Activated CD4-positive, alpha-beta T cell treated with anti-CD3 and anti-CD28 coated beads, Interleukin-2, Interleukin-6, amounts not matched to agents 100 ng/mL and 50 ng/mL, durations not matched to agents 16 hours and 8 hours (primary cell): ENCODE measurements around the gene IPPK.
"Not testable (repeated sequence)": the region's sequence is repeated elsewhere in the genome, so short reads cannot be mapped to it uniquely, and the experiment has no call there.

Source experiments
- DNase-seq: peaks from one replicate; pipeline ENCODE4 v3.0.0-alpha.2; 2020

Gene IPPK

DNA sequence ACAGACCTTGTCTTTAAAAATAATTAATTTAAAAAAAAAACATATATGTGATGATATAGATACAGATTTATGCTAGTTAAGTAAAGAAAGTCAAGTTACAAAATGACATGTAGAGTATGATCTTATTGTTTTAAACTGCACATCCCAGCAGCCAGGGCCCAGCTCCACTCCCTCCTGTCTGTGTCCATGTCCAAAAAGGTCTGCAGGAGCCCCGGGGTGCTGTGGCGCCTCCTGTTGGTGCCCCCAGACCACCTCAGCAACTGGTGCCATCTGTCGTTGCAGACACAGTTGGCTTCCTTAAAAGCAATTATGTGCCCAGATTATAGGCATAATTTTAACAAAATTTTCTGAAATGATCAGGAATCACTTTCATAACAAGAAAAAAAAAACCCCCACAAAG is 33.3 kb downstream of the IPPK start:
- DNase-seq: no peak

DNA sequence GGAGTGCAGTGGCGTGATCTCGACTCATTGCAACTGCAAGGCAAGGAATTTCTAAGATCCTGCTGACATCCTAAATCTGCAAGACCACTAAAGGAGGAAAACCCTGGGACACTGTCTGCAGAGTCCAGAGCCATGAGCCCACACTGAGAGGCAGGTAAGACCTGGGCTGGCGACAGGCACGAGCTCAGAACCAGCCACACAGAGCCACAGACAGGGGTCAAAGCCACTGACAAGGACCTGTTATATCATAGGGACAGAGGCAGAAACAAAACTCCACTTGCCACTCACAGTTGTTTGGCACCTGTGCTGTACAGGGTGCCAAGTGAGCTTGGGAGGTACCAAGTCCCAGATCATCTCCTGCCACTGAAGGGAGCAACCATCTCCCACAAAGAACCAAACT is 34.2 kb downstream of the IPPK start:
- DNase-seq: no peak

DNA sequence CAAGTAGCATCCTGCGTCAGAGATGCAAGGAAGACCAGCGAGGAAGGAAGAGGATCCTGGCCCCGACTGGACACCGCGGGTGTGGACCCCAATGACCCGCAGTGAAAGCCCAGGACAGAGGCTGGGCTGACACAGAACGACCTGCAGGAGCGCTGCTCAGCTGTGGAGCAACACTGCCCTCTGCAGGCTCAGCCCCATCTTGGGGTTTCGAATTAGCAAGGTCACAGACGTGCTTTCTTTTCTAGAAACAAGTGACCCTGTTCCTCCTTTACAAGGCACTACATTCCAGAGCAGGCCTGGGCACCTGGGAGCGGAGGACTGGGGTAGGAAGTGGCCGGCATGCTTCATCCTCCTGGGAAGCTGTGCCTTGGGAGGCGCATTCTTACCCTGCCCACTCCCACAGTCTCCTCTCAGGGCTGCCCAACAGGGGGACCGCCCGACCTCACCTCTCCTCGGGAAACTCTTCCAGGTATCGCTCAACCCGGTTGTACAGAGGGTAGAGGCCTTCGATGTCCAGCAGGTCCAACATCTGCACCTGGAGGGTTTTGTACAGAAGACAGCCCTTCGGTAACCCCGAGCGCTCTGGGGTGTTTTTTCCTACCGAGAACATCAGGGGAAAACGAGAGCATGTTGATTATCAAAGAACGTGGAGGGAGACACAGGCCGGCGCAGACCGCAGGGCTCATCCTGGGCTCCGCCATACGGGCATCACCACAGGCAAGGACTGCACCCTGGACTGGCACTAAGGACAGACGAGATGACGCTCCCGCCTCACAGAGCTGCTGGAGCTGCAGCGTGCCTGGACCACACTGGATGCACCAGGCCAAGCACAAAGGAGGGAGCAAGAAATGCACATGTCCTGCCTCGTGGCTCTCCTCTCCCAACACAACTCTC is 35.0 kb downstream of the IPPK start:
- DNase-seq: peak; percentile 66

DNA sequence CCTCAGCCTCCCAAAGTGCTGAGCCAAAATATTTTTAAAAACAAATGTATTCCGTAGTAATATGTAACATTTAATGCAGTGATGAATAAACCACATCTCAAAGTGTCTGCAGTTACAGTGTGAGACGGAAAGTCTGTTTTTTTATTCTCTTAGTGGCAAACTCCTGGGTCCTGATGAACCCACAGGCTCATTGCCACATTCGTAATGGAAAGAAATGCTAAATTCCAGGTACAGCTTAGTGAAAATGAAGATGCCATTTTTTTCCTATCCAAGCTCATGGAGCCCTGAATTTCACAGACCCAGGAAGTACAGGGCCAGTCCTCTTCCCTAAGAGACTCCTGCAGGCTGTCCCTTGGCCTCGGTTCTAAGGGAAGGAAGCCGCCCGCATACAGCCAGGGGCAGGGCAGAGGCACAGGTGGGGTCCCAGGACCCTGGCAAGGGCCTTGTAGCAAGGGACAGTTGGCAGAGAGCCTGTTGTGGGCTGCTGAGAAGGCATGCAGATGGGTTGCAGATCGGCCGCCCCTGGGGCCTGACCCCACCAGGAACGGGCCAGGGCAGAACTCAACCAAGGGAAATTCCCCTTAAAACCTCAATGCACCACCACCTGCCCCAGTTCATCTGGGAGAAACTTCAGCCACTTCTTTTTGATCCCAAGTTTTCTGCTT is 36.2 kb downstream of the IPPK start:
- DNase-seq: no peak

DNA sequence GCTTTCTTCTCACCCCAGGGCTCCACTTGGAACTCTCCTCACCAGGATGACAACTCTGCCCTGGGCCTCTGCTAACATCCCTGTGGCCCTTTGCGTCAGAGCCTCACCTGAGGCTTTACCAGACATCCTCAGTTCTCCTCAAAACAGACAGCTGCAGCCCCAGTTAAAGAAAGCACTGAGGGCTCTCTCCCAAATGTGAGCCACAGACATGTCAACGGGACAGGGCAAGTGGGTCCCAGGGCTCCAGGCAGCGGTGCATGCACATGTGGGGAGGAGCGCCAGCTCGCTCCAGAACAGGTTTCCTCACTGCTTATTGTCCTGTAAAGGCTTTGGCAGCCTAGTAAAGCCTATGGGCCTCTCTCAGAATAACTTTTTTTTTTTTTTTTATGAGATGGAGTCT is 37.3 kb downstream of the IPPK start:
- DNase-seq: no peak

DNA sequence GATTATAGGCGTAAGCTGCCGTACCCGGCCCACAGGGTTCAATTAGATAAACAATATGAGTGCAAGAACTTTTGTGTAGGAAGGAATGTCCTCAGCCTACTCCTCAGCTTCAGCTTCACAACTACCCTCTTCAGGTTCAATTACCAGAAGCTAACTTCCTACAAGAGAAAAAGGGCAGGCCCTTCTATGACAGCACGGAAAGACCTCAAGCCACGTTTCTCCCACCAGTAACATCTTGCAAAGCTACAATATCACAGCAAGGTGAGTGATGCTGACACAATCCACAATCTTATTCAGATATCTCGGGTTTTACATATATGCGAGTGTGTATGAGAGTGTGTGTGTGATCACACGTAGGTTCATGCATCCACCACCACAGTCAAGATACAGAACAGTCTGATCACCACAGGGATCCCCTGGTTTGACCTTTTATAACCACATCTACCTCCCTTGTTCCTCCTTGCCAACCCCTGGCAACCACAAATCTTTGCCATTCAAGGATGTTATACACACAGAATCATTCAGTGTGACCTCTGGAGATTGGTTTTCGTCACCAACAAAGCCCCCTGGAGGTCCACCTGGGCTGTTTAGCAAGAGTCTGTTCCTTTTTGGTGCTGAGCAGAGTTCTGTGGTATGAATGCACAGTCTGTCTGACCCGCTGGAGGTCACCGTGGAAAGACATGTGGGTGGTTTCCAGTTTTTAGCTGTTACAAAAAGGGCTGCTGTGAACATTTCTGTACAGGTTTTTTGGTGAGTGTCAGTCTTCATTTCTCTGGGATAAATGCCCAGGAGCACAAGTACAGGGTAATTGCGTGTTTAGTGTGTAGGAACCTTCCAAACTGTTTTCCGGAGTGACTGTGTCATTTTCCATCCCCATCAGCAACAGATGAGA is 38.2 kb downstream of the IPPK start:
- DNase-seq: peak; percentile 10

DNA sequence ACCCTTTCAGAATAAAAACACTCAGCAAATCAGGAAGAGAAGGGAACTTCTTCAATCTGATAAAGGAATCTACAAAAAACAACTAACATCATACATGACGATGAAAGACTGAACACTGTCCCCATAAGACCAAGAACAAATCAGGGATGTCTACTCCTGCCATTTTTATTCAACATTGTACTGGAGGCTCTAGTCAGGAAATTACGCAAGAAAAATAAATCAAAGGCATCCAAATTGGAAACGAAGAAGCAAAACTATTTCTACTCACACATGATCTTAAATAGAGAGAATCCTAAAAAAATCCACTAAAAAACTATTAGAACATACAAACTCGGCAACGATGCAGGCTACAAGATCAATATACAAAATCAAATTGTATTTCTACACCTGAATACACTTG is 42.3 kb downstream of the IPPK start:
- no peak for DNase-seq

DNA sequence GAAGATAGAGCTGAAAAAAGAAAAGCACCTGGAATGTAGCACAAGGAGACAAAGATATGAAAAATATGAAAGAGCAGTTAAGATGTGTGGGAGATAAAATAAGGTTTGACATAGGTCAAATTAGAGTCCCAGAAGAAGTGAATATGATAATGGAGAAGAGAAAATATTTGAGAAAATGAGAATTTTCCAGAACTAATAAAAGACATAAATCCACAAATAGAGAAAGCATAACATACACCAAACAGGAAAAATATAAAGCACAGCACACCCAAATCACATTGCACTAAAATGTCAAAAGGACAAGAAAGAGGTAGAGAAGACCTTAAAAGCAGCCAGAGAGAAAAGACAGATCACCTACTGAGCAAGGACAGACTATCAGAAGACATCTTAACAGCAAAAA is 43.4 kb downstream of the IPPK start:
- DNase-seq: no peak

DNA sequence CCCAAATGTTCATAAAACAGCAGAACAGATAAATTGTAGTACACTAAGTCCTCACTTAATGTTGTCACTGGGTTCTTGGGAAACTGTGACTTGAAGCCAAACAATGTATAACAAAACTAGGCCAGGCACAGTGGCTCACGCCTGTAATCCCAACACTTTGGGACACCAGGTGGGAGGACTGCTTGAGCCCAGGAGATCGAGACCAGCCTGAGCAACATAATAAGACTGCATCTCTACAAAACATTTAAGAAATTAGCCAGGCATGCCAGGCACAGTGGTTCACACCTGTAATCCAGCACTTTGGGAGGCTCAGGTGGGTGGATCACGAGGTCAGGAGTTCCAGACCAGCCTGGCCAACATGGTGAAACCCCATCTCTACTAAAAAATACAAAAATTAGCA is 46.0 kb downstream of the IPPK start:
- not testable (repeated sequence) for DNase-seq

DNA sequence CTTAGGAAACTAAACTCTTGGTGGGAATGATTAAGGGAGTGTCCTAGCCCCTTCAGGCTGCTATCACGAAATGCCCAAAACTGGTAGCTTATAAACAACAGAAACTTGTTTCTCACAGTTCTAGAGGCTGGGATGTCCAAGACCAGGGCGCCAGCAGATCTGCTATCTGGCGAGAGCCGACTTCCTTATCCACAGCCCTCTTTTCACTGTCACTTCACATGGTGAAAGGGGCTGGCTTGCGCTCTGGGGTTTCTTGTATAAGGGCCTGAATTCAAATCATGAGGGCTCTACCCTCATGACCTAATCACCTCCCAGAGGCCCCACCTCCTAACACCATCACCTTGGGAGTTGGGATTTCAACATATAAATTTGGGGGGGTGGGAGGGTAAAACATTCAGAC is 49.1 kb downstream of the IPPK start:
- no peak for DNase-seq

DNA sequence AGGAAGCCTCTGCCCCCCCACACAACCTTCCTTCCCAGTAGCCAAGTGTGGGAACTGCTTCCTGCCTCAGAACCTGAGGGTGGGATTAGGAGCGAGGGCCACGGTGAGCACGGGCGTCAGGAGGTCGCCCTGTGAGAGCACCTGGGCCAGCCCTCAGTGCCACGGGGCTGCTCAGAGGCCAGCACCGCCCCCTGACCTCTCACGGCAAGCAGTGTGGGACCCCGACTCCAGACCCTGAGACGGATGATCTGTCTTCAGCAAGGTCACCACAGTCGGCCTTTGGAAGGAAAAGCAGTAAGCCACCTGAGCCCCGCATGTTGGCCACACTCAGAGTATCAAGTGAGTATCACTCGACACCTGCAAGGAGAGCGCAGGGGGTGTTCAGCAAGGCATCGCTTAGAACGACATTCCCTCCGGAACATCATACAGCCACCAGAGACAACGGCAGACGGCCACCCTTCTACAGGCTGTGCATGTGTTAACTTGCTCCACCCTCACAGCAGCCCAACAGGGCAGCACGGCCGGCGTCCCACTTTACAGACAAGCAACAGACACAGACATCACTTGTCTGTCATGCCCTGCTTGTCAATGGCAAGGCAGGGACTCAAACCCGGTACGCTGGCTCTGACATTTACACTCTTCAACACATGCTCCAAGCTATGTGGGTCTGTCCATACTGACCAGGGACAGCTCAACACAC is 50.2 kb downstream of the IPPK start:
- DNase-seq: no peak

DNA sequence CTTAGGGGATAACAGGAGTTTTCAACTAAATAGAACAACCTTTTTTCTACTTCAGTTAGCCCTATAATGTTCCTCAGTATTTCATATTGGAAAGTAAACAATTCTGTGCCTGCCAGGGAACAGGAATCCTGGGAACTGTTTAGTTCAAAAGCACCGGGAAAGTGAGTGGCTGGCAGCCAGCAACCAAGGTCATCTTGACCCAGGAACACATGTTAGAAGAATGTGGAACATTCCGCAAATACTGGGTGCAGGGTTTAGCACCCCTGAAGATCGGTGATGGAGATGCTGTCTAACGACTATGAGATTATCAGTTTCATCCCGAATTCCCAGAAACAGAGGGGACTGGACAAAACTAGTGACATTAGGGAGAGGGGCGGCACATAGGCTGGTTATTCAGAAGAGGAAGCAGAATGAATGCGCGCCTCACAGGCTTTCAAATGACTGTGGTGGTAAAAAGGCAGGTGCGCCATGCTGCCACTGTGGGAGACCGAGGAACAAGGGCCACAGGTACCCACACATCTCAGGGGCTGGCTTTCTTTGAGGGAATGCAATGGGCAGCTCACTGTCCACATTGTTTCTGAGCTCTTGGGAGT is 51.2 kb downstream of the IPPK start:
- DNase-seq: no peak

DNA sequence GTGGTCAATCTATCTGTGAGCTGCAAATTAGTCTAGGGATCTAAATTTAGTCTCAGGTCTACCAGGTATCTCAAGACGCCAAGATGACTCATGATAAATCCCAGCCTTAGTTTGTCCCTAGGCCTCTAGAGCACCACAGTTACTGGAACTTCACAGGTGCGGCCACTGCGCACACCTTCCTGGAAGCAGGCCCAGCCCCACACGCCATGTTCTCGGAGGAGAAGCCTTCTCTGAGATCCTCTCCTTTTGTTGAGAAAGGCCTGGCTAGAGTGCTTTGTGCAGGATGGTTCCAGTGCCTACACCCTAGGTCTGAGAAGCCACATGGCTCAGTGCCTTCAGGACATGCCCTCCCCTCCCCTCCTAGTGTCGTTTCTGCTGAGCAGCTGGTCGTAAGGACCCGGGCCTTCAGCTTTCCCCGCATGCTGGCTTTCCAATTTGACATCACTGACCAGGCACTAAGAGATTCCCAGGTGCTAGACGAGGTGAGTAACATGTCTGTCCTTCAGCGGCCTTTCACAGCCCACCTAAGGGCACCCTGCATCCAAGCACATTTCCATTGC is 51.9 kb downstream of the IPPK start:
- no peak for DNase-seq

DNA sequence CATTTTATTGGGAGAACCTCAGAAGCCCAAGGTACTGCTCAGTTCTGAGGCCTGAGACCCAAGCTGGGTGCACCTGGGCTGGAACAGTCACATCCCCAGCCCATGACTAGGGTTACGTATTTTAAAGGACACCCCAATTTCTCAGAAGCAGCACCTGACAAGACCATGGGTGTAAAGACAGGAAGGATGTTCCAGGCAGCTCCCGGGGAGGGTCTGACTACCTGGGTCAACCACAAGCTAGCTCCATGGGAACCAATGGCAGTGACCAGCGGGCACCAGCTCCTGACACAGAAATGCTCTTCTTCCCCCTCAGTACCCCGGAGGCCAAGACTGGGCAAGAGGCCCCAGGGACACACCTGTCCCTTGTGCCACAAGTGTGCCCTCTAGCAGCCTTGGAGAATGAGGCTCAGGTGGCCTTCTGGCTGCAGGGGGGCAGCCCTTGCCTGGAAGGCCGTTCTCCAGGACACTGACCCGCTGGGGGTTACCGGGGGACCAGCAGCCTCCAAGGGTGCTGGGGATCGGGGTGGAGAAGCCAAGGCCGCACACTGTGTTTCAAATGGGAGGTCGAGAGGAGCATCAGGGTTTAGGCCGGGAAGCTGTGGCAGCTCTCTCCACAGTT is 52.6 kb downstream of the IPPK start:
- no peak for DNase-seq

DNA sequence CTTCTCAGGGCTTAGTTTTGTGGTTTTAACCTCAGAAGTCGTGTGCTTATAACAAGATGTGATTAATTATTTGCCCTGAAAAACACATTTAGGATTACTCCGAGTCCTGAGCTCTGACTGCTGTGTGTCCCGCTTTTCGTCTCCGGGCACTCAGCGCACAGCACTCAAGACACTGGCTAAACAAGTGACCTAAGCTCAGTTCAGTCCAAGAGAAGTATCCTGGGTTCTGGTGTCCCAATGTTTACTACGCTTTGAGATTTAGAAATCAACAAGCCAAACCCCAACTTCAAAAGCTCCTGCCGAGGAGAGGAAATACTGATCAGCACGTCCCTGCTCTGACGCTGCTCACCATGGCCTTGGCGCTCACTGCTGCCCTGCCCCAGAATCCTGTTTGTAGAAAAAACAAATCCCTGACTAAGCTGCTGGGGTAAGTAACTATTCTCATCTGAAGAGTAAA is 53.2 kb downstream of the IPPK start:
- DNase-seq: no peak

DNA sequence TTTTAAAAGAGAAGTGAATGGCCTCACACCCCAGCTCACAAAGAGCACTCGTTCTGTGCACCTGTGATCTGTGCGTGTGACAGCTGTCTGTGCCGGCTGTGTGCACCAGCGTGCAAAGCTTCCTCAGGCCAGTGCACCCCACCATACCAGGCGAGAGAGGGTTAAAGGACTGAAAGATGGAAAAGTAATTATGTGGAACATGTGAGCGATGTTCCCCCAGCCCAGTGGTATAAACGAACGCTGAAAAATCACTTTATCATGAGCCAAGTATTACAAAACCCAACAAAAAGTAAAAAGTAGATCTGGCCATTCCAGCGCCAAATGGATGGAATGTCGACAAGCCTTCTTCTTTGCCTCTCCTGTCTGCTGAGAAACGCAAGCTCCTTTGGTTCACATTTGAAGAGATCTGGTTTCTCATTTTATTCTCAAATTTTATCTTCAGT is 53.7 kb downstream of the IPPK start:
- DNase-seq: no peak

DNA sequence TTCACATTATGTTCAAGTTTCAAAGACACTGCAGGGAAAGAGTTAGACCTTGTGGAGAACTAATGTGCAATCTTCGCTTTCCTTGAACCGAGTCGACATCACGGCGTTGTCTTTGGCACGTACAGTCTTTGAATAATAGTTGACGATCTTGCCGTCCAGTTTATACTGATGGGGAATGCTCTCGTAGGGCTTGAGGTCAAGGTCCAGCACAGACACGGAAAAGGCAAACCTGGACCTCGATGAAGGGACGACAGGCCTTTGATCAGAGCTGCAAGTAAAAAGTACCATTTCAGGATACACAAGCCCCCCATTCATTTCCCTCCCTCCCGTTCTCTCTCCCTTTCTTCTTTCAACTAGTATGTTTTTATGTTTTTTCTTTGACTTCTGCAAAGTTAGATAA is 54.1 kb downstream of the IPPK start:
- no peak for DNase-seq

DNA sequence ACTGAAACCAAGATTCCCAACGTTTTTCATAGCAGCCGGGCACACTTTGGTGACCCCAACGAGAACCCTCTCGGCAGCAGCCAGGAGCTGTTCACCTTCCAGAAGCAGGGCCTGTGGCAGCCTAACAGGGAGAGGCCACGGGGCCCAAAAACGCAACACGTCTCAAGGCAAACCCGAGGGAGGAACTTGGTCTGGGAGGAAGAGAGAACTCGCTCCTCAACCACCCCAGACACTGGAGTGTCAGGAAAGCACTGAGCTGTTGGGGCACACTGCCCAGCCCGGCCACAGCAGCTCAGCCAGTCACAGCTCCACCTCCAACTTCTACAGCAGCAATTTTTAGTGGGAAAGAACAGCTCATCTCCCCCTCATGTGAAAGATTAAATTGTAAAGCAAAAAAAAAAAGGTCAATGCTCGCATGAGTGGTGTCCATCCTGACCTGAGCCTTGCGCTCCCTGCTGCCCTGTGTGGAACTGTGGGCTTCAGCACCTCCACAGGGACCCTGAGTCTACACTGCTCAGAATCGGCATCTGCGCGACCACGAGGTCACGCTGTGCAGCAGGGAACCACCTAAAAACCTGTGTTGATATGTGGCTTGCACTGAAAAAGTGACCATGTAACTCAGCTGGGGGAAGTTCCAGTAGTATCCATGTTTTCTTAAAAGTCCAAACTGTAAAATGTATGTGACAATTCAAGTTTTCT is 55.0 kb downstream of the IPPK start:
- DNase-seq: no peak

DNA sequence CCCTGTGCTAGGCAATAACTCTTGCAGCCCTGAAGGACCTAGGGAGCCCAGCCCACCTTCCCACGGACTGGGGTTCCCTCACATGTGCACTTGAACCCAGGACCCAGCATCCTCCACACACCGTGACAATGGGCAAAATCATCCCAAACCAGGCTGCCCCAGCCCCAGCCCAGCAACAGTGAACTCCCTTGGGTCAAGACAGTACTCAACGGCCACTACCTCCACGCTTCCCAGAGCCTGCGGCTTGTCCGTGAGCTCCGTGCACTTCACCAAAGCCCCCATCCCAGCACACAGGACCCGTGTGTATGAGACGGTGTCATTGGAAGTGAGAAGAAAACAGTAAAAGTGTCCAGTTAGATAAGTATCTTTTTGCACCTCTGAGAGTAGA is 55.8 kb downstream of the IPPK start:
- DNase-seq: no peak

DNA sequence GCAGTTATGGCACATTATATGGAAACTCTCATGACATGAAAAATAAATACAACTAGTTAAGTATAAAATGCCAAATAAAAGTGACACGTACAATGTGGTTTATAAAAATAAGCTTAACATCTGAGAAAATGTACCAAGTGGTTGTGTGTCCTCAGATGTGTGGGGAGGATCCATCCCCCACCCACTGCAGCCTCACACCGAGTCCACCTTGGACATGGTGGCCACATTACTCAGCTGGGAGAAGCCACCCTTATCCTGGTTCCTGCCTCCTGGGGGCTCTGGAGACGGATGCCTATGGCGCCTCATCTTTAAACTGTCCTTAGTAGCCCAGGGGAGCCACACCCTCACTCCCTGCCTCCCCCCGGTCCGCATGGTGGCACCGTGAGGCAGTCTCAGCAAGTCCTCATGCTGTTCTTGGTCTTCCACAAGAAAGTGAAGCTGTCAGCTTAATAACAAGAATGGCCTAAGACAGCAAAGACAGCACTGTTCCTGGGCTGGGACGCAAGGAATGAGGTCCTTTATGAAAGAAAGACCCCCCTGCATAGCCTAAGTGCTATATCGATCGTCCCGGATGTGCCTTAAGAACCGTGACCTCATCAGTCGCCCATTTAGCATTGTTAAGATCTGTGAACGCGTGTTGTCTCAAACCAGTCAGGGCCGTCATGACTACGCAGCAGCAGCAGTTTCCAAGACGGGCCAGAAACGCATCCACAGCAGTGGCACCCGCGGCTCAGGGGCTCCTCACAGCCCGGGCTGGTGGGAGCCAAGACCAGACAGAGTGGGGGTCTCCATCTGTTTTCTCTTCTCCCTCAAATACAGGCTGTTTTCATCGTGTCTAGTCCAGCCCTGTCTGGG is 56.4 kb downstream of the IPPK start:
- no peak for DNase-seq
